ENCODE measurements around the gene TANGO6. TPM values are rescaled to one million over a fixed set of nuclear protein-coding genes. Genes with fewer than 3 reads are reported as not detected.

Gene TANGO6
- total and polyA plus RNA-seq, 5 experiments from 2014 or later = 12.7 to 34.8 (median 16.1) TPM

DNA sequence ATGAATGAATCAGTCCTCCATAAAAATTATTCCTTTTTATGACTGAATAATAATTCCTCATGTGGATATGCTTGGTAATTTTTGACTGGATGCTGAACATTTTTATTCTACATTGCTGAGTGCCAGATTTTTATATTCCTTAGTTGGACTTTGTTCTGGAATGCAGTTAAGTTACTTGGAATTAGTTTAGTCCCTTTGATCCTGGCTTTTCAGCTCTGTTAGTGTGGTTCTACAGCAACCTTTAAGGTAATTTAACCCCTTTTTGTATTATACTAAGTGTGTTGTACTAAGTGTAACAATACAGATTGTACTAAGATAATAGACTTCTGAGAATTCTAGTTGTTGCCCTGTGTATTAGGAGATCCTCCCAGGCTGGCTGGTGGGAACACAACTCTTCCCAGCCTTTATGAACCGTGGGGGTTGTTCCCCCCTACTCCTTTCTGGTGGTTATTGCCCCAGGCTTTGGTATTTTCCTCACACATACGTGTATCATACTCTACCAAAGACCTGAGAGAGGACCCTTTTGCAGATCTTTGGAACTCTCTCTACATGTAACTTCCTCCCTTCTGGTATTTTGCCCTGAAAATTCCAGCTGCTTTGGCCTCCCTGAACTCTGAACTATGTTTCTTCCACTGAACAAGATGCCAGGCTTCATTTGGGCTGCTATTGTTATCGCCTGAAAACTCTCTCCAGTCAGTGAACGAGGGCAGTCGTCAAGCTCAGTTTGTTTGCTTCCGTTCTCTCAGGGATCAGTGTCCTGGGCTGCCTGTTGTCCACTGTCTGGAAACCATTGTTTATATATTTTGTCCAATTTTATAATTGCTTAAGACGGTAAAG lies 30.5 kb downstream of the TANGO6 start:
- POLR2A ChIA-PET = no interaction called here
- H3K36me3 Mint-ChIP-seq = peaks cover 32 to 92% (median 42%) of the 10 kb centered on the region in 3 donors

DNA sequence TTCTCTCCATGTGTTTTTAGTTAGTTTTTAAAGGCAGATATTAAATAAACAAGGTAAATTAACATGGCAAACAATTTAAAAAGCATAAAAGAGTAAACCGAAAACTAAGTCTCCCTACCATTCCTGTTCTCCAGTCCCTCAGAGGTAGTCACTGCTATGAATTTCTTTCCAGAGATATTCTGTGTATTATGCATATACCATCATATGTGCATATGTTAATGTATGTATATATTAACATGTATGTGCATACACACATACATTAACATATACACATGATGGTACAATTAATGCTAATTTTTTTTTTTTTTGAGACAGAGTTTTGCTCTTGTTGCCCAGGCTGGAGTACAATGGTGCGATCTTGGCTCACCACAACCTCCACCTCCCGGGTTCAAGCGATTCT lies 32.5 kb downstream of the TANGO6 start:
- H3K27me3 Mint-ChIP-seq = no peaks in the 10 kb centered on the region
- H3K36me3 Mint-ChIP-seq = peaks cover 16 to 86% (median 30%) of the 10 kb centered on the region in 3 donors
- no peak for ATAC-seq
- no peak overlapping the region for H3K27ac Mint-ChIP-seq
- H3K4me3 Mint-ChIP-seq = no peak overlapping the region
- peaks cover 0 to 2% (median 0%) of the 10 kb centered on the region in 4 donors for H3K4me1 Mint-ChIP-seq
- no peak for DNase-seq
- H3K9me3 Mint-ChIP-seq = no peaks in the 10 kb centered on the region
- POLR2A ChIA-PET = interaction anchor here (0.7 kb wide), 1 partner anchor 1375 kb away, joined by 4 read pairs; no protein-coding TSS in a partner anchor

More for the DNA sequence above, 30.5 kb downstream of the TANGO6 start:
- no peaks in the 10 kb centered on the region for H3K27me3 Mint-ChIP-seq
- H3K4me1 Mint-ChIP-seq = peaks cover 0 to 6% (median 1%) of the 10 kb centered on the region in 4 donors
- H3K4me3 Mint-ChIP-seq = no peak overlapping the region
- H3K9me3 Mint-ChIP-seq = no peaks in the 10 kb centered on the region
- DNase-seq (no peak), ATAC-seq (no peak)
- peak overlapping the region in 1 of 10 donors; percentile 35 for H3K27ac Mint-ChIP-seq

DNA sequence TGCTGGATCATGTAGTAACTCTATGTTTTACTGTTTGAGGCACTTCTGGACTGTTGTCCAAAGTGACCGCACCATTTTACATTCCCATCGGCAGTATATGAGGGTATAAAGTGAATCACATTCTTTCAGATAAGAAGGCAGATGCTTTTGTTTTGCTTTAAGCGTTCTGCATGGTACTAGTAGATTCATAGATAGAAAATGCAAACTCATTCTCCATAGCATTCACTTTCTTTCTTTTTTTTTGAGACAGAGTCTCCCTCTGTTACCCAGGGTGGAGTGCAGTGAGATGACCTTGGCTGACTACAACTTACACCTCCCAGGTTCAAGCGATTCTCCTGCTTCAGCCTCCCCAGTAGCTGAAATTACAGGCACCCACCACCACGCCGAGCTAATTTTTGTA lies 40.4 kb downstream of the TANGO6 start:
- H3K36me3 Mint-ChIP-seq = peaks cover 0 to 67% (median 18%) of the 10 kb centered on the region in 3 donors
- H3K4me1 Mint-ChIP-seq = no peaks in the 10 kb centered on the region
- no peaks in the 10 kb centered on the region for H3K27me3 Mint-ChIP-seq
- no peak overlapping the region for H3K4me3 Mint-ChIP-seq
- peak overlapping the region in 2 of 10 donors; percentile 6 to 26 for H3K27ac Mint-ChIP-seq
- ATAC-seq (no peak), DNase-seq (no peak)
- POLR2A ChIA-PET = no interaction called here
- H3K9me3 Mint-ChIP-seq = no peaks in the 10 kb centered on the region

DNA sequence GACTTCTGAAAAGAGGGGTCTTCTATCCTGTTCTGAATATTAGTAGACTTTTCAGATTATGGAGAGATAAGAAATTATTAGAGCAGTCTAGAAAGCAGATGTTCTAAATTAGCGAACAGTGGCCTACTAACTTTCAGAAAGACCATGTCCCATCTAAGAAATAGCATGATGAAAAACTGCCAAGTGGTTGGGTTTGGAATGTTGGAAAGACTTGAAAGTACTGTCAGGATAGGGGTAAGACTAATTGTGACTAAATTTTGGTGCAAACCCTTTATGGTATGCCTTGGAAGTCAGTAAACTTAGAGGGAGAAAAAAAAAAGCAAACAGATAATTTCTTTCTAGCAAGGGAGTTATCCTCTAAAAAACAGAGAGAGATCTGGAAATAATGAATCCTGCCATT lies 41.1 kb downstream of the TANGO6 start:
- H3K4me1 Mint-ChIP-seq = no peaks in the 10 kb centered on the region
- peaks cover 0 to 66% (median 18%) of the 10 kb centered on the region in 3 donors for H3K36me3 Mint-ChIP-seq
- ATAC-seq (no peak), DNase-seq (no peak)
- H3K27ac Mint-ChIP-seq = peak overlapping the region in 1 of 10 donors; percentile 26
- H3K27me3 Mint-ChIP-seq = no peaks in the 10 kb centered on the region
- no peak overlapping the region for H3K4me3 Mint-ChIP-seq
- POLR2A ChIA-PET = no interaction called here
- no peaks in the 10 kb centered on the region for H3K9me3 Mint-ChIP-seq

DNA sequence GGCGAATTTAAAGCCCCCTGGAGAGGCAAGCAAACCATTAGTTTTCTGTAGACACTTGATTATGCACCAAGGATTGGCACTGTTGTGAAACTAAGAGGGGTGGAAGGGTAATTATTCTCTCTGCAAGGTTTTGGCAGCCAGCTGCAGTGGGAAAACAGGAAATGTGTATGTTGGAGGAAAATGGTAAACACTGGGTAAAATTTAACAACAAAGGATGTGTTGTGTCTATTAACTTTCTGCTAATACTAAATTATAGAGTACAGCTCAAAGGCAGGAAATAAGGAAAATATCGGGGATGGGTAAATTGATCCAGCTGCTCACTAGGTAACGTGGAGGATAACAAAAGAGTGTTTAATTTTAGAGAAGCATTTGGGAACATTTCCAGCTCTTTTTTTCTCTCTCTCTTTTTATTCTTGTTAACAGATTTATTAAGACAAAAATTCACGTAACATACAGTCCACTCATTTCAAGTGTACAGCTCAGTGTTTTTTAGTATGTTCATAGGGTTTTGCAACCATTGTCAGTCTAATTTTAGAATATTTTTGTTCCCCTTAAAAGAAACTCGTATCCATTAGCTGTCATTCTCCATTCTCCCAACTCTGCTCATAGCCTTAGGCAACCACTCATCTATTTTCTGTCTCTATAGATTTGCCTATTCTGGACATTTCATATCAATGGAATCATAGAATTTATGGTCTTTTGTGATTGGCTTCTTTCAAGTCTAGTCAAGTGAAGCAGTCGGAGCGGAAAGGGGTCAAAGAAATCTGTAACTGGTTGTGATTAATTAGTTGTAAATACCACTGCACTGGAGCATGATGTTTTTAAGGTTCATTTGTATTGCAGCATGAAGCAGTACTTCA lies 41.8 kb downstream of the TANGO6 start:
- Mint-ChIP-seq H3K27ac (peak overlapping the region in 1 of 10 donors; percentile 26), H3K9me3 (no peaks in the 10 kb centered on the region), H3K36me3 (peaks cover 0 to 59% (median 17%) of the 10 kb centered on the region in 3 donors), H3K4me3 (no peak overlapping the region), H3K4me1 (no peaks in the 10 kb centered on the region), H3K27me3 (no peaks in the 10 kb centered on the region)
- no peak for DNase-seq
- POLR2A ChIA-PET = no interaction called here
- ATAC-seq = no peak

DNA sequence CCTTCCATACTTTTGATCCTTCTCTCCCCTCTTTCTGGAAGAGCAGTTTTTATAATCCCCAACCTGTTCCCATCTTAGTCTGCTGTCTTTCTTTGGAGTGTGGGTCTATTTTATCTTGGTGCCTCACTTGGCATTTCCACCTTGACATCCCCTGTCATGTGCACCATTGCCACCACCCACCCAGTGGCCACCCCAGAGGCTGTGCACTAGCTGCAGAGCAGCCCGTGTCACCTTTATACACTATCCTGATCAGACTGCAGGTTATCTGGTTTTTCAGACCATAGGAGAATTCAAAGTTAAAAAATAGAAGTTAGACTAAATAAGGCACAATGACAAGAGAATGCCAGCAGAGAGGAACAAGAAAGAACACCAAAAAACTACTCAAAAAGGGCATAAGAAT lies 43.8 kb downstream of the TANGO6 start:
- Mint-ChIP-seq H3K27me3 (no peaks in the 10 kb centered on the region), H3K36me3 (peaks cover 0 to 48% (median 7%) of the 10 kb centered on the region in 3 donors), H3K4me1 (peaks cover 2 to 7% (median 5%) of the 10 kb centered on the region in 4 donors), H3K27ac (no peak overlapping the region), H3K9me3 (no peaks in the 10 kb centered on the region), H3K4me3 (no peak overlapping the region)
- POLR2A ChIA-PET = no interaction called here
- DNase-seq (no peak), ATAC-seq (no peak)

DNA sequence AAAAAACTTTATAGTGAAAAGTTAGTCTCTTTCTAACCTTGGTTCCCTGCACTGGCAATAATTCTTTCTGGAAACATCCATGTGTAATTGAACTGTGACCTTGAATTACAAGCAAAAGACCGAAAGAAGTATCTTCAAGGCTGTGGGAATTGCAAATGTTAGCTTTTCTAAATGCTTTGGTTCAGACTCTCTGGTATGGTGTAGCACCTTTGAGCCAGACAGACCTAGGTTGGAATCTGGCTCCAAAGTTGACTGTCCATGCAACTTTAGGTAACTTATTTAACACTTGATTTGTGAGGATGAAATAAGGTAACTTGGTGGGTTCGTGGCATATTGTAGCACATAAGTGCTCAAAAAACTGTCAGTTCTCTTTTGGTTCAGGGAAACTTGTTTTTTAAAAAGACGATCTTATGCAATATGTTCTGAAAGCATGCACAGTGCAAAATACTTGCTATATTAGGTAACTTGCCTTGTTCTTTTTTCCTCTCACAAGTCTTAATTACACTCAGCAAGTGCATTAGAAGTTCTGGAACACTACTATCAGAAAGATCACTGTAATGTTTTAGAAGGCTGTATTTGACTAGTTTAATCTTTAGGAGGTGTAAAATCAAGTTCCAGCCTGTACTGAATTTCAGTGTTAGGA lies 46.3 kb downstream of the TANGO6 start:
- Mint-ChIP-seq H3K36me3 (peaks cover 0 to 48% (median 9%) of the 10 kb centered on the region in 3 donors), H3K4me1 (peaks cover 3 to 10% (median 6%) of the 10 kb centered on the region in 4 donors), H3K4me3 (no peak overlapping the region), H3K27ac (peak overlapping the region in 2 of 10 donors; percentile 12 to 34), H3K9me3 (no peaks in the 10 kb centered on the region), H3K27me3 (no peaks in the 10 kb centered on the region)
- ATAC-seq = no peak
- DNase-seq = no peak
- POLR2A ChIA-PET = no interaction called here

DNA sequence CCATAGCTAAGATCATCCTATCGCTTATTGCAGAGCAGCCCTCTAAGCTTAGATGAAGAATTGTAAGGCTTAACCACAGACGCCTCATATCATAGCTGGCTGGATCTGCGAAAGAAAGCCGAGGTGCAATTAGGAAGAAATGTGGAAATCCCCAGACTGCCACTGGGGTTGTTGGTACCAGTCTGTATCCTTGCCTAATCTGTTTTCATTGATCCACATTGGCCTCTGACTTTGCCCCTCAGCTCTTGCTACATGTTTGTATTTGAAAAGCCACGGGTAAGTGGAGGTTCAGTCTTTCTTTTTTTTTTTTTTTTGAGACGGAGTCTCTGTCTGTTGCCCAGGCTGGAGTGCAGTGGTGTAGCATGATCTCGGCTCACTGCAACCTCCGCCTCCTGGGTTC lies 48.9 kb downstream of the TANGO6 start:
- ATAC-seq = no peak
- Mint-ChIP-seq H3K36me3 (peaks cover 0 to 36% (median 7%) of the 10 kb centered on the region in 3 donors), H3K27me3 (no peaks in the 10 kb centered on the region), H3K27ac (peak overlapping the region in 1 of 10 donors; percentile 17), H3K9me3 (no peaks in the 10 kb centered on the region), H3K4me3 (no peak overlapping the region), H3K4me1 (peaks cover 3 to 10% (median 8%) of the 10 kb centered on the region in 4 donors)
- POLR2A ChIA-PET = no interaction called here
- DNase-seq = no peak

DNA sequence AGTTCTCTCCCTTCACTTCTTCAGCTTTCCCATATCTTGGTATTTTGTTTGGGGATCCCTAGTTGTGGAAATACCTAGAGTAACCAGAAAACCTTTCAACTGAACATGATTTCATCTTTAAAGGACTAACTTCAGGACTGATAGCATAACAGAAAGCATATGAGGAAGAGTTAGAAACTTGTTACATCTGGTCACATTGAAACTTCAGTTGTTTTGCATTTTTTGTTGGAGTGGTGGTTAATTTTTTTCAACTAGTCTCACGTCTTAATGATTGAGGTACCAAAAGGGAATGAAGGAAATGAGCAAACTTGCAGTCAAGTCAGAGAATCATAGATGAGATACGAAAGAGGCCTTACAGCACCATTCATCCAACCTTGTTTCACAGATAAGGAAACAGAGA lies 49.6 kb downstream of the TANGO6 start:
- POLR2A ChIA-PET = no interaction called here
- H3K27me3 Mint-ChIP-seq = no peaks in the 10 kb centered on the region
- H3K27ac Mint-ChIP-seq = no peak overlapping the region

DNA sequence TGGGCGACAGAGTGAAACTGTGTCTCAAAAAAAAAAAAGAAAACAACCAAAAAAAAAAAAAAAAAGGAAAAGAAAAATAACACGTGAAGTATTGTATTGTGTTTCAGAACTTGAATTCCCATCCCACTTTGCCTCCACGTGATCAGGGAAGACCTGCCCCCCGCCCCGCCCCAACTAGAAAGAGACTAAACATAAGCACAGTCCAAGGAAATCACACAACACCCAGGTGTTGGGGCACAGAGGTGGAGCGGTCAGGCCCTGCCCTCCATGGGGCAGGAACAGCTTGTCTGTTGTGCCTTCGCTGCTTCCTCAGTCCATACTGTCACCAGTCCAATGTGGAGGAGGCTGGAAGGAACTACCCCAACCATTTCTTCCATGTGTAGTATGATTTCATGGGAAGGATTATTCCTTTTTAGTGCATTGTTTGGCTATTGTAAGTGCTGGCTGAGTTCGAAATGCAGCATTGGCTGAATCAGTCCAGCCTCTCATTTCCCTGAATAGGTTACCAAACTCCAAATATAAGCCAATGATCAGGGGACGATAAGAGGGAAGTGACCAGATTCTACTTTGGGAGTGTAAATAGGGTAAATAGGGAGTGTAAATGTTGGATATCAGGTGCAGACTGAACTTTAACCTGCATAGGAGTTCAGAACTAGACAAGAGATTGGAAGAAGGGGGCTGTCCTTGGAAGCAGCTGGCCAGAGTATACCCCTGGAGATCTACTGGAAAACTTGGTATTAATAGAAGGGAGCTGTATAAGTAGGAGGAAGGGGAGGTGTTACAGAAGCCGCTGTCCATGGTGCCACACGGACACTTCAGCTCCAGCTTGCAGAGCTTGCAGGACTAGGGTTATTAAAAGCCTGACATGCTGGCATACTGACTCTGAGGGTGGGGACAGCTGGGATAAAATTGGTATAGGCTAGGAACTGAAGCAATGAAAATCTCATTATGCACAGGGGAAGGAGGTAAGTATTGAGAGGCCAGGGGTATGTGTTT lies 50.7 kb downstream of the TANGO6 start:
- Mint-ChIP-seq H3K27me3 (no peaks in the 10 kb centered on the region), H3K9me3 (no peaks in the 10 kb centered on the region), H3K4me3 (no peak overlapping the region), H3K27ac (no peak overlapping the region), H3K4me1 (peaks cover 3 to 10% (median 8%) of the 10 kb centered on the region in 4 donors), H3K36me3 (peaks cover 0 to 48% (median 6%) of the 10 kb centered on the region in 3 donors)
- POLR2A ChIA-PET = no interaction called here
- DNase-seq = no peak
- no peak for ATAC-seq

More for the DNA sequence above, 49.6 kb downstream of the TANGO6 start:
- H3K4me3 Mint-ChIP-seq = no peak overlapping the region
- H3K4me1 Mint-ChIP-seq = peaks cover 3 to 10% (median 8%) of the 10 kb centered on the region in 4 donors
- DNase-seq (no peak), ATAC-seq (no peak)
- no peaks in the 10 kb centered on the region for H3K9me3 Mint-ChIP-seq
- peaks cover 0 to 40% (median 6%) of the 10 kb centered on the region in 3 donors for H3K36me3 Mint-ChIP-seq

DNA sequence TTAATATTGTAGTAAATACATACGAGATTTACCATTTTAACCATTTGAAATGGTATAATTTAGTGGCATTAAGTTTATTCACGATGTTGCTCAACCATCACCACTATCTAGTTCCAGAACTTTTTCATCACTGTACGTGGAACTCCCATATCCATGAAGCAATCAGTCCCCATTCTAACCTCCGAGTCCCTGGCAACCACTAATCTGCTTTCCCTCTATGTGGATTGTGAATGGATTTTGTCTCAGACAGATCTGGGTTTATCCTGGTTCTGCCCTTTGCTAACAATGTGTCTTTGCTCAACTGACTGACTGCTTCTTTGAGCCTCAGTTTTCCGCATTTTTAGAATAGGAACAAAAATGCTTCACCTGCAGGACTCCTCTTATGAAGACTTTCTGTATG lies 51.4 kb downstream of the TANGO6 start:
- H3K27me3 Mint-ChIP-seq = no peaks in the 10 kb centered on the region
- no peak for DNase-seq
- H3K9me3 Mint-ChIP-seq = no peaks in the 10 kb centered on the region
- POLR2A ChIA-PET = no interaction called here
- peaks cover 3 to 10% (median 8%) of the 10 kb centered on the region in 4 donors for H3K4me1 Mint-ChIP-seq
- ATAC-seq = no peak
- peaks cover 0 to 55% (median 6%) of the 10 kb centered on the region in 3 donors for H3K36me3 Mint-ChIP-seq
- no peak overlapping the region for H3K4me3 Mint-ChIP-seq
- H3K27ac Mint-ChIP-seq = no peak overlapping the region

DNA sequence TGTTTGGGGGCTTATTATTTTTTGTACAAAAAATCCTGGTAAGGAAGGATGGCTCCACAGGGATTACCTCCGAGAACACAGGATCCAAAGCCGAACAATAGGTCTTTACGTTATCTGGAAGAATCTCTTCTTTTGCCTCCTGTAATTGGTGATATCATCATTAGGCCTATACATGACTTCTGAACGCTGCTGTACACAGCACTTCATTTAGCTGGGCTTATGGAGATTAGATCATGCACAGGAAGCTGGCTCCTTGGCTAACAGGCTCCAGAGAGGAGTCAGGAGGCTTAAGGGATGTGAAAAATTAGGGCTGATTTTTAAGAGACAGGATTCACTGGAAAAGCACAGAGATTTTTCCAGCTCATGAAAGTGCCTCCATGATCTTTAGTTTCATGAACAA lies 54.7 kb downstream of the TANGO6 start:
- Mint-ChIP-seq H3K4me3 (no peak overlapping the region), H3K9me3 (no peaks in the 10 kb centered on the region), H3K36me3 (peaks cover 3 to 74% (median 9%) of the 10 kb centered on the region in 3 donors), H3K4me1 (peaks cover 0 to 7% (median under 1%) of the 10 kb centered on the region in 4 donors), H3K27me3 (no peaks in the 10 kb centered on the region), H3K27ac (no peak overlapping the region)
- DNase-seq (no peak), ATAC-seq (no peak)
- POLR2A ChIA-PET = no interaction called here

Data from naive thymus-derived CD8-positive, alpha-beta T cell (primary cell).